Neural cell (in vitro differentiated cells): ENCODE measurements around the gene CKLF. TPM values are rescaled to one million over a fixed set of nuclear protein-coding genes. Genes with fewer than 3 reads are reported as not detected.
"Not testable (repeated sequence)": the region's sequence is repeated elsewhere in the genome, so short reads cannot be mapped to it uniquely, and the experiment has no call there.

Experiments used
- H2AFZ ChIP-seq: fragments of 200-600, 300-800 bp; sonication (generic), shearing (Covaris generic); 2 replicates; pipeline ENCODE4 v1.6.0; 2014; ENCODE audit warnings: low read depth, mild to moderate bottlenecking, antibody characterized with exemption, low read length, moderate library complexity
- H3F3A ChIP-seq: fragments of 200-600 bp; shearing (Covaris generic); 2 replicates; pipeline ENCODE4 v1.6.1; 2016; ENCODE audit warnings: mild to moderate bottlenecking, moderate library complexity, mixed read lengths, antibody characterized with exemption, low read length; ENCODE audit not compliant: insufficient read depth, poor library complexity, severe bottlenecking
- H3K27ac ChIP-seq: fragments of 200-600, 300-800 bp; sonication (generic), shearing (Covaris generic); 2 replicates; pipeline ENCODE4 v1.5.1; 2014; ENCODE audit warnings: mild to moderate bottlenecking, low read length, moderate library complexity
- H3K27me3 ChIP-seq: fragments of 300-800, 200-600 bp; sonication (generic), shearing (Covaris generic); 2 replicates; pipeline ENCODE4 v1.6.0; 2014; ENCODE audit warnings: mild to moderate bottlenecking, low read depth, low read length, moderate library complexity; ENCODE audit not compliant: insufficient read depth
- H3K36me3 ChIP-seq: fragments of 300-800, 200-600 bp; sonication (generic), shearing (Covaris generic); 2 replicates; pipeline ENCODE4 v1.5.1; 2014; ENCODE audit warnings: mild to moderate bottlenecking, antibody characterized with exemption, low read length, moderate library complexity; ENCODE audit not compliant: insufficient read depth
- H3K4me2 ChIP-seq: fragments of 300-800, 200-600 bp; sonication (generic), shearing (Covaris generic); 2 replicates; pipeline ENCODE4 v1.6.0; 2014; ENCODE audit warnings: mild to moderate bottlenecking, low read length
- H3K4me3 ChIP-seq: fragments of 300-800, 200-600 bp; sonication (generic), shearing (Covaris generic); 2 replicates; pipeline ENCODE4 v1.5.1; 2014; ENCODE audit warnings: mild to moderate bottlenecking, low read length, moderate library complexity
- H3K79me2 ChIP-seq: fragments of 200-600 bp; shearing (Covaris generic); replicated peaks from 2 replicates; pipeline ENCODE4 v1.6.0; 2014; ENCODE audit warnings: mild to moderate bottlenecking, low read length, moderate library complexity; ENCODE audit not compliant: insufficient read depth
- H3K9ac ChIP-seq: fragments of 300-800, 200-600 bp; sonication (generic), shearing (Covaris generic); 2 replicates; pipeline ENCODE4 v1.6.1; 2016; ENCODE audit warnings: mild to moderate bottlenecking, low read length, mixed read lengths
- H3K9me2 ChIP-seq: fragments of 200-600 bp; shearing (Covaris generic); 2 replicates; pipeline ENCODE4 v1.6.1; 2016; ENCODE audit warnings: mild to moderate bottlenecking, low read length, mixed read lengths; ENCODE audit not compliant: insufficient read depth
- H3K9me3 ChIP-seq: fragments of 200-600, 300-800 bp; sonication (generic), shearing (Covaris generic); 2 replicates; pipeline ENCODE4 v1.6.1; 2016; ENCODE audit warnings: mild to moderate bottlenecking, mixed run types, low read length, moderate library complexity, mixed read lengths
- H4K20me1 ChIP-seq: fragments of 200-600 bp; shearing (Covaris generic); 2 replicates; pipeline ENCODE4 v1.6.1; 2016; ENCODE audit warnings: mild to moderate bottlenecking, mixed run types; ENCODE audit not compliant: insufficient read depth
- EZH2 ChIP-seq: fragments of 200-600, 300-800 bp; shearing (Covaris generic), sonication (generic); IDR thresholded peaks from 2 replicates; pipeline ENCODE4 v1.6.1; 2014; ENCODE audit warnings: antibody characterized with exemption, low read length, borderline replicate concordance, mild to moderate bottlenecking; ENCODE audit not compliant: insufficient read depth, poor library complexity, severe bottlenecking
- MXI1 ChIP-seq: fragments of 450-650 bp; conservative IDR thresholded peaks from 2 replicates; pipeline ENCODE4 v1.6.1; 2014; ENCODE audit warnings: antibody characterized with exemption, mild to moderate bottlenecking; ENCODE audit not compliant: poor library complexity, severe bottlenecking
- POLR2AphosphoS5 ChIP-seq: IDR thresholded peaks from 2 replicates; pipeline ENCODE4 v1.6.1; 2012
- RAD21 ChIP-seq: fragments of 450-650 bp; conservative IDR thresholded peaks from 2 replicates; pipeline ENCODE4 v1.6.1; 2014; ENCODE audit warnings: antibody characterized with exemption, mild to moderate bottlenecking, moderate library complexity
- REST ChIP-seq: IDR thresholded peaks from 2 replicates; pipeline ENCODE4 v1.6.1; 2012; ENCODE audit warnings: borderline replicate concordance
- SMC3 ChIP-seq: fragments of 450-650 bp; conservative IDR thresholded peaks from 2 replicates; pipeline ENCODE4 v1.6.1; 2014; ENCODE audit warnings: antibody characterized with exemption, mild to moderate bottlenecking, moderate library complexity; ENCODE audit not compliant: poor library complexity
- polyA plus RNA-seq: library from polyadenylated mRNA; depleted of rRNA; stranded (reverse); fragments of >200 nt; gene quantifications from 2 replicates; pipeline ENCODE4 v1.2.3, GENCODE V29; 2014

Gene CKLF
- polyA plus RNA-seq, 1 donor from 2014 or later: 40.8 TPM

- H2AFZ ChIP-seq: no peak overlapping the region
- no peak overlapping the region for H3K27ac ChIP-seq
- no peaks in the 10 kb centered on the region for H3K79me2 ChIP-seq
- H3K9me2 ChIP-seq: no peaks in the 10 kb centered on the region
- H3K9me3 ChIP-seq: no peaks in the 10 kb centered on the region
- TF ChIP-seq REST (no peak), RAD21 (no peak), EZH2 (no peak), POLR2AphosphoS5 (no peak), MXI1 (no peak), SMC3 (no peak)
- no peaks in the 10 kb centered on the region for H4K20me1 ChIP-seq
- no peaks in the 10 kb centered on the region for H3F3A ChIP-seq
- no peak overlapping the region for H3K9ac ChIP-seq
- no peaks in the 10 kb centered on the region for H3K36me3 ChIP-seq
- H3K27me3 ChIP-seq: no peaks in the 10 kb centered on the region
- H3K4me2 ChIP-seq: no peak overlapping the region
- no peak overlapping the region for H3K4me3 ChIP-seq
Observed at GRCh38 chr16:66513111-66513723, 39.2 kb upstream of the CKLF start.

GRCh38 chr16:66514391-66514790, 38.0 kb upstream of the CKLF start:
- H4K20me1 ChIP-seq, H3K9ac ChIP-seq, H2AFZ ChIP-seq, H3F3A ChIP-seq, H3K27me3 ChIP-seq, H3K4me3 ChIP-seq, H3K9me3 ChIP-seq, H3K27ac ChIP-seq, H3K4me2 ChIP-seq, H3K36me3 ChIP-seq, H3K9me2 ChIP-seq, H3K79me2 ChIP-seq: not testable (repeated sequence)

GRCh38 chr16:66514980-66515595, 37.3 kb upstream of the CKLF start:
- not testable (repeated sequence) for H2AFZ ChIP-seq

More at GRCh38 chr16:66514980-66515595, 37.3 kb upstream of the CKLF start:
- not testable (repeated sequence) for H3K9me2 ChIP-seq, H3K79me2 ChIP-seq, H3K9me3 ChIP-seq, H3K36me3 ChIP-seq, H3K4me2 ChIP-seq, H3K9ac ChIP-seq, H3K27ac ChIP-seq, H3K4me3 ChIP-seq, H4K20me1 ChIP-seq, H3K27me3 ChIP-seq, H3F3A ChIP-seq
